Nucleus accumbens (tissue), 56 donors: ENCODE results near the gene CERS3.
"Not testable (repeated sequence)": the region's sequence is repeated elsewhere in the genome, so short reads cannot be mapped to it uniquely, and the experiment has no call there.

Source experiments
- DNase-seq, 56 donors: peaks; one replicate each; lab custom pipeline; 2025; lab: John Stamatoyannopoulos, UW

CERS3 gene

DNA sequence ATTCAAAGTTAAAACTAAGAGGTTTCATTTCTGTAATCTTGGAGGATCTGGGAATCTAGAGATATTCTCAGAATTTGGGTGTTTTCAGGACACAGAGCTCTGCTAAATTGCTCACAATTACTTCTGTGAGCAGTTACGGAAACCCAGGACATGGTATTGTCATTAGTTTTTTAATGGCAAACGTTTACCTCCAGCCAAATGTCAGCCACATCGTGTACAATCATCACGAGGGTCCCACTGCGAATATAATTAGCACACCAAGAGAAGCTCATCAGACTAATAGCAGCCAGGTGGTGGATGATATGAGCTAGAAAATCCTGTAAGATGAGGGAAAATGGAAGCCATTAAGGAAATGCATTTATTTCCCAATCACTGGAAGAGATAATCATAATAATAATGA, 56.0 kb downstream of the CERS3 start:
- no peak for DNase-seq

DNA sequence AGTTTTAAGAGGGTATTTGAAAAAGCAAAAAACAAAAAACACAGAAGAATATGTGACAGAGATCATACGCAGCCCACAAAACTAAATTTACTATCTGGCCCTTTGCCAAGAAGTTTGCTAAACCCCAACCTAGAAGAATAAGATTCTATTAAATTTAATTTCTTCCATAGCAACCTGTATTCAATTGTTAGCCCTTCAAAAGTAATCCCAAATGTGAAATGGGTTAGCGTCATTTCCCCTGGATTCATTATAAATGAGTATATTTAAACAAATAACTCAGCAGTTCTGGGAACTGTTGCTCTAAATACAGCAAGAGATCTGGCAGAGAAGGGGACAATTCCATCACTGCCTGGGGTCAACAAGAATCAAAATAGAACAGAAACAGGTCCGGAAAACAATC, 56.8 kb downstream of the CERS3 start:
- no peak for DNase-seq

DNA sequence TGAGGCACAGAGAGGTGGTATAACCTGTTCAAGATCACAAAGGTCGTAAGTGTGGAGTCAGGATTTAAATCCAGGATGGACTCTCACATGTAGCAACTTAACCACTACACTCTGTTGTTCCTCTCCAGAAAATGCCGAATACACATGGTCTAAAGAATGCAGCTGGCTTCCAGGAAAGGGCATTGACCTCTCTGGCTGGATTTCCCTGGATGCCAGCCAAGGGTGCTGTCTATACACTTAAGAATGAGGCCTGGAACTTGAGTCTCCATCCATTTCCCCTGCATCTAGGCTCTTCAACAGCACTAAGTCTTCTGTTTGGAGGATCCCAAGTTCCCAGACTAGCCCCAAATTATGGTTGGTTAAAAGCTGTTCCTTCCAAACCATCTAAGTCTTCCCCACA, 60.5 kb downstream of the CERS3 start:
- no peak for DNase-seq

DNA sequence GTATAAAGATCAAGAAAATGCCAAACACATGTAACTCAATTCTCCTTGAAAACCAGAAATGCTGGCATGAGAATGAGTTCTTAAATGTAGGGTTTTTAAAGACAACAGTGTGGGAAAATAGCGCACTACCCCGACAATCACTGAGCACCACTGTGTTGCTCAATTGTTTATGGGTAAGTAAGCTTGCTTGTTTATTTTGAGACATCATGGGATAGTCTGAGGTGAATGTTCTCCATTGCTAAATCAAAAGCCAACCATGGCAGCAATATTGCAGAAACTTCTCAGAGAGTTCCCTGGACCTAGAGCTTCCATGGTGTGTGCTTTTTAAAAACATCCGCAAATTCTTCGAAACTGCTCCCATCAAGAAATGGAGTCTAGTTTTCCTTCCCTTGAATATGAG, 62.7 kb downstream of the CERS3 start:
- no peak for DNase-seq

DNA sequence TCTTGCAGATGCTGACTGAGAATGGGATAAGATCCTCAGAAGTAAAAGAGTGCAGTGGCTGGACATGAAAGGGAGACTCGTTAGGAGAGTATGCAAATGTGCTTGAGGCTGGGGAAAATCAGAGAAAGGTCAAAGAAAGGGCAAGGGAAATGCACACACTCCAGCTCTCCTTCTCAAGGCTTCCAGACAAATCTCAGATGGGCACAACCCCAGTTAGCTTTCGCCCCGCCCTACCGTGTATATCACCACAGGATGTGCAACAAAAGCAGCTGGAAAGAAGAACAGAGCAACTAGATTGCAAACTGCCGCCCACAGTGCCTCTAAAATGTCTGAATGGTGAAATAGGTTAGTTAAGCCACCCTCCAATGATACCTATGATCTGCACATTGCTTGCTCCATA, 63.9 kb downstream of the CERS3 start:
- DNase-seq = no peak

DNA sequence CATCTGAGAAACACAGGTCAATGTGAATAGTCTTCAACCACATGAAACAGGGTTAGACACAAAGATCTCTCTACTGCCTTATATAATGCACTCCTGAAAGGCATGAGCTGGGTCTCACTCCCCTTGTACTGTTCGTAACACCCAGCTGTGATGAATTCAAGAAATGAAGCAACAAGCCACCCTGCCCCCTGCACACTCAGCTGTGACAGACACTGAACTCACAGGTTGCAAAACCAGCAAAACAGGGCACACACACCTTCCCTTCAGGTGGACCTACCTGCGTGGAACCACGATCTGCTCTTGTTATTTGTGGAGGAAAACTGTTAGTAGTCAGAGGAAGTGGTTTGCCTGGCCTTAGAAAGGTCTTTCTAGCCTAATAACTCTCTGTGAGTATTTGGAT, 64.5 kb downstream of the CERS3 start:
- no peak for DNase-seq

DNA sequence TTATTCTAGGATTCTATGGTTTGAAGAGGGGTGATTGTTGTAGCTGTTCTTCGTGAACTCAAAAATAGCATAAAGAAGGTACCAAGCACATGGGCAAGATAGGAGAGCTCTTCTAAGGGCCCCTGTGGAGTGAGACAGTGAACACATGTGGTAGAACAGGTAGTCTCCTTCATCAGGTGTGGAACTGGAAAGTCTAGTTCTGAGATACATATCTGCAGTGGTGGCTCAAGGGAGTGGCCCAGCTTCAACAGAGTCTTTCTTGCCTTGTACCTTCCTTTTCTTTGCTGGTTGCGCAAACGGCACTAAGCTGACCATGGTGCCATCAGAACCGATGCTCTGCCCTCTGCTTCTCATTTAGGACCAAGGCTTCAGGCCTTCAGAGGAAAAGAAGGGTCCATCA, 65.2 kb downstream of the CERS3 start:
- no peak for DNase-seq

DNA sequence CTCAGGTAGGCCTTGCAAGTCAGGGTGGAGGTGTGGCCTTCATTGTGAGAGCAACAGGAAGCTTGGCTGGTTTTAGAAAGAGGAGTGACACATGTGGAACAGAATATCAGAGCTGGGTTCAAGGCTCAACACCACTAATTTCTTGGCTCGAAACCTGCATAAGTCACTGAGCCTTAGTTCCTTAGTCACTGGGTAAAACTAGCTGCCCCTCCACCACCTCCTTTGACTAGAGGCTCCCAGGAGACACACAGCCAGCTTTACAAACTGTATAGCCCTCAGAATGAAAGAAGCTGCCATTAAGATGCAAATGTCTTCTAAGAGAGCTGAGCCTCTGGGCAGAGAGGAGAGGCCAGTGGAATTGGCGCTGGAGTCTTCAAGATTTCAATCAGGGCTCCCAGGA, 67.7 kb downstream of the CERS3 start:
- DNase-seq = no peak

DNA sequence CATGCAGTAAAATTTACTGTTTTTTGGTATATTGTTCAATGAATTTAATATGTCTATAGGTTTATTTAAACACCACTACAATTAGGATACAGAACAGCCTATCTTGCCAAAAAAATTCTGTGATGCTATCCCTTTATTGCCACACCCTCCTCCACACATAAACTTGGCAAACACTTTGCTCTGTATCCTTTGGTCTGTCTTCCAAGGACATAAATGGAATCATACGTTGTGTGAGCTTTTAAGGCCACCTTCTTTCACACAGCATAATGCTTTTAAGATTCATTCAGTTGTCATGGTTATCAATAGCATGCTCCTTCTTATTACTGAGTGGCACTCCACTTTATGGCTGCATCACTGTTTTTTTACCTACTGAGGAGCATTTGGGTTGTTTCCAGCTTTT, 71.5 kb downstream of the CERS3 start:
- DNase-seq = no peak

DNA sequence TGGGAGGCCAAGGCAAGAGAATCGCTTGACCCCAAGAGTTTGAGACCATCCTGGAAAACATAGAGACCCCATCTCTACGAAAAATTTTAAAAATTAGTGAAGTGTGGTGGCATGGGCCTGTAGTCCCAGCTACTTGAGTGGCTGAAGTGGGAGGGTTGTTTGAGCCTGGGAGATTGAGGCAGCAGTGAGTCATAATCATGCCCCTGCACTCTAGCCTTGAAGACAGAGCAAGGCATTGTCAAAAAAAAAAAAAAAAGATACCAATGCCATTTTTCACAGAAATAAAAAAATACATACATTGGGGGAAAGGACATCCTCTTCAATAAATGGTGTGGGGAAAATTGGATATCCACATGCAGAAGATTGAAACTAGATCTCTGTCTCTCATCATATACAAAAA, 74.6 kb downstream of the CERS3 start:
- DNase-seq = no peak

DNA sequence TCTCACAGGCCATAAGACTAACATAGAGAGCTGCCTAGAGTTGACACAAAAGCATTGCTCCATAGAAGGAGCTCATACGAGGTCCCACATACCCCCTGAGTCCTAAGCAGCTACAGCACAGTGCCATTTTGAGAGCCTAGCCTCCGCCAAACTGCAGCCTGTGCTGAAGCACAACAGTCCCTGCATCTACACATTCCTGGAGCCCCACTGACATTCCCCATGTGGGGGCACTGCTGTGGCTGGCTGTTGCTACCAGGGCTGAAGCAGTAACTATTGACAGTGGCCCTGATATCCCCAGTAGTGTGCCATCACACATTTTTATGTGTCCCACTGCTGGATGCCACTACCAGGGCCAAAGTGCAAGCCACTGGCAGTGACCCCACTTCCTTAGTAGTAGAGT, 80.3 kb downstream of the CERS3 start:
- DNase-seq = no peak

DNA sequence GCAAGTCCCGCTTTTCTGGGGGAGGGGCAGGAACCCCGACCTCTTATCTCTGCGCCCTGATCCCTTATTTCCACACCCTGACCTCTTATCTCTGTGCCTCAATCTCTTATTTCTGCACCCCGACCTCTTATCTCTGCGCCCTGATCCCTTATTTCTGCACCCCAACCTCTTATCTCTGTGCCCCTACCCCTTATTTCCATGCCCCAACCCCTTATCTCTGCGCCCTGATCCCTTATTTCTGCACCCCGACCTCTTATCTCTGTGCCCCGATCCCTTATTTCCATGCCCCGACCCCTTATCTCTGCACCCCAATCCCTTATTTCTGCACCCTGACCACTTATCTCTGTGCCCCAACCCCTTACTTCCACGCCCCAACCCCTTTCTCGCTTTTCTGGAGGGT, 87.7 kb downstream of the CERS3 start:
- not testable (repeated sequence) for DNase-seq

DNA sequence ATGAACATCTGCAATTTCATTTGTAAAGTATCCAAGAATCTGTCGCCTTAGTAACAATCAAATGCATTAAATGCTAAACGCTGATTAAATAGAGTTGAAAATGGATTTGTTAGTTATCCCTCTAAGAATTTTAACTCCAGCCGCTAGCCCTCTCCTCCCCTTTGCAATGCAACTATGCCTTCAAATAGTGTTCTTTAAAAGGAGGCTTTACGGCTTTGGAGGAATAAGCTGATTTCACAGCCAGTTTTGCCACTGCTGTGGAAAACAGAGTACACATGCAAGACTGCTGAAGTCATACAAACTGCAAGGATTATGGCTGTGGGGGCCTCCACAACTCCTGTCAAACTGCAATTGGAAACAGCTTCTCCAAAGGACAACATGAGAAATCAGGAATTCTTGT, 89.2 kb downstream of the CERS3 start:
- DNase-seq = no peak

DNA sequence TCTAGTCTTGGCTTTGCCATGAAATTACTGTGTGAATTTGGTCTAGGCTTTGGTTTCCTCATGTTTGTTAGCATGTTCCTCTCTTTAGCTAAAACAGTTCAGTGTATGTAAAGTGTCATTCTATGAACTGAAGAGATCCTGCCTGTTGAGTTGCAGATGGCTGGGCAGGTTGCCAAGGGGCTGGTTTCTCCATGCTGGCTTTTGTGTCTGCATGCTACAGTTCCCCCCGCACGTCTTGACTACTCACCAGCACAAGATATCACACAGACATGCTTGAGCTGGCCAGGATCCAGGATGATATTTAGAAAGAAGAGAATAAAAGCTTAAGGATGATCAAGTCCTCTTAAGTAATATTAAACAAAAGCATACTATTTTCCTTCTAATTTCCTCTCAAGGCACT, 90.2 kb downstream of the CERS3 start:
- peak in 33 of 56 donors; percentile 2 to 79 (median 20) for DNase-seq

DNA sequence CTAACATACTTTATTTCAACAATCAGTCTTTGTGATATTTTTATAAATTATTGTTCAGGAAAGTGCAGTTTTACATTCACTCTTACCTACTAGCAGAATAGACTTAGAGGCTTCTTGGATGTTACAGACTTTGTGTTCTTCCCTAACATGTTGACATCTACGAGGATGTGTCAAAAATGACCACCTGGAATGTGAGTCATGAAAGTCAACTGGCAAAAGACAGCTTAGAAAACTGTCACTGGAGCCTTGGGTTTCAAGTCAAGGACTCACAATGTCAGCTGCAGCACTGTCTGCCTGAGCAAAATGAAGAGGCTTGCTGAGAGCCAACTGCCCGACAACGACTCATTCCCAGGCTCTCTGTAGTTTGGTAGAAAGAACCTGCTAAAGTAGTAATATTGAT, 91.5 kb downstream of the CERS3 start:
- DNase-seq = no peak

DNA sequence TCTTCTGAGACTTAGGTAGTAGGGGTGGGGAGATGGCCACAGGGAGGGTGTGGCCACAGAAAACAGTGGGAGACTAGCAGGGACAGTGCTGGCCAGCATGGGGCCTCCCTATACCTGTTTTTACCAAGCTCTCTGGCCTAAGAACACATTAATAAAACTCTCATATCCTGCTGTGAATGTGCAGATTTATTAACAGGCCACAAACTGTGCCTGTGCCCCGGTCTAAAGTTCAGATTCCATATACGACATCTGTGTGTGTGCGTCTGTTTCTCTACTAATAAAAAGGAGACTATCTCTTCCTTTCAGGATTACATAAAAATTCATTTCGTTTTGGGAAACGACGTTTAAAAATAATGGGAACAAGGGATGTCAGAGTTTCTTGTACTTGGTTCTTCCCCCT, 94.2 kb downstream of the CERS3 start:
- no peak for DNase-seq

DNA sequence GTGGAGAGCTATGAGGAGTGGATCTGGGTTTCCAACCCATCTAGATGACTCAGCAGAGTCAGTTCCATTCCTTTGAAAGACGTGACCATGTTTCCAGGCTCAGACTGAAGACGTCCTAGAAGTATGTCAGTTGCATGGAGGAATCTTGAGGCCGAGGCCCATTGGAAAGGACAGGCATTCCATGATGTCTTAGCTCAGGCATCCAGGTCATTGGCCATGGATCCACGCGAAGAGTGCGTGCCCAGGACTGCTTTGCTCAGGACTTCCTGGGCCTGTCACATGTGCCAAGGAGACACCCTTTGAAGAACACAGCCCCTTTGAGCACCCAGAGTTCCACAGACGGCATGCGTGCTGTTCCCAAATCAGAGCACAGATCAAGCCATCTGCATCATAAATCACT, 94.7 kb downstream of the CERS3 start:
- no peak for DNase-seq

DNA sequence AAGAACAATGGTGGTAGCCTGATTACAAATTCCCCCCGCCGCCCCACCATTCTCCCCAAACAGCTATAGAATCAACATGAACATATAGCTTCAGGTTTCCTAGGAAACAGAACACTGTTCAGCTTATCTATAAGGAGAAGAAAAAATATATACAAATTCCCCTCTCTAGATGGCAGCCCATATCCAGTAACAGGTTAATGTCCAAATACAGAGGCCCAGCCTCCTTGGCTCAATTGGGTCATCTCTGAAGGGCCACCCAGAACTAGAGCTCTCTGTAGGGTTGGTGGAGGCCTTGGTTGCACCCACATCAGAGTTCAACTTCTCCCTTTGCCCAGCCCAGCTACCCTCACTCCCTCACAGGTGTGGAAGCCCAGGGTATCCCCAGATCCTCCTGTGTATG, 95.4 kb downstream of the CERS3 start:
- no peak for DNase-seq

DNA sequence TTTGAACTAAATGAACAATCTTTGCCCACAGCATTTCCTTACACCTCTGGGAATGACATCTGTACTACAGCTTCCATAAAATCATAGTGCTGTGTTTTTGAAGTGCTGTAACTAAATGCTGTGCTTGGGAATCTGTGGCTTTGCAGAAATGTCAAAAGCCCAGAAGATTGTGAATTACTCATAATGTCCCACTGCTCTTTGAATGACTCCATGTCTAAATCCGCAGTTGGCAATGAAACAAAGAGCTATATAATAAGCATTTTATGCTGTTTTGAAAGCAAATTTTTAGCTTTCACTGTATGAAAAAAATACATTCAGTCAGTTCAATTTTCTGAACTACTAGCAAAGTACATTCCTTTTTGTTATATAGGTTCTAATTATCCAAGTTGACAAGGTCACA, 98.3 kb downstream of the CERS3 start:
- no peak for DNase-seq

DNA sequence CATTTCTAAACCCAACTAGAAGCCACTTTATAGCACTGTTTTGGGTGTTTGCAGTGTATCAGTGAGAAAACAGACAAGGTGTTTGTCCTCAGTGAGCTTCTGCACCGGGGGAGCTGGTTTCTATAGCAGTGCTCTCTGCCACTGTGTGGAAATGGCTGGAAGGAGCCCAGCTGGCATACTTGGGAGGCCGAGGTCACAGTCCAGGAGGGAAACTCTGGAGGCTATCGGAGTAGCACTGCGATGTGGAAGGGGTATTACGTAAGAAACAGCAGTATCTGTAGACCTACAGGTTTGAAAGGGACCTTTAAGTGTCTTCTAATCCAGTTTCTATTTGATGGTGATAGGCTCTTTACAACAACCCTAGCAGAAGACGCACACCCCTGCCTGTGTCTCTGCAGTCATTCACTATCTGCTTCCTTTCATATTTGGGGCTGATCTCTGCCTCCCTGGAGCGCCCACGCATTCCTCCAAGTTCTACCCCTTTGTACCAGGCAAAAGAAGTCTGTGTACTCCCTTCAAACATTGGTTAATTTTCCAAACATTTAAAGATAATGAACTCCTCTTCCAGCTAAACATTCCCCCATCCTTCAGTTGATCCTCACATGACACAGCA, 99.5 kb downstream of the CERS3 start:
- DNase-seq = no peak

DNA sequence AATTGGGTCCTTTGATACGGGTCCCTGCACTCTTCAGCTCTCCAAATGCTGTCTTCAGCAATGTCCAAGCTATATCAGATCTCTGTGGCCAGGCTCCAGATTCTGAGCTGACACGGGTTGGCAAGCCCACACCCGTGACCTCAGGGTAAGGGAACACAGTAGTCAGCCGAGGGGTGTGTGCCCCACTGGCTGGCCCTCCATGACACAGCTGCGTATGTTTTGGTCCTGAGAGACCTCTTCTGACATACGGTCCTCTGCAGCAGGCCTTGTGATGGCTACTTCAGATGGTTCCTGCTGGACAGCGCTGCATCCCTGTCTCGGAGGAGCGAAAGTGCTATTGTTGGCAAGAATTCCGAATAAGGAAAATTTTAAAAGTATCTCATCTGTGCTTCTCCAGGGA, 101.8 kb downstream of the CERS3 start:
- DNase-seq = no peak

DNA sequence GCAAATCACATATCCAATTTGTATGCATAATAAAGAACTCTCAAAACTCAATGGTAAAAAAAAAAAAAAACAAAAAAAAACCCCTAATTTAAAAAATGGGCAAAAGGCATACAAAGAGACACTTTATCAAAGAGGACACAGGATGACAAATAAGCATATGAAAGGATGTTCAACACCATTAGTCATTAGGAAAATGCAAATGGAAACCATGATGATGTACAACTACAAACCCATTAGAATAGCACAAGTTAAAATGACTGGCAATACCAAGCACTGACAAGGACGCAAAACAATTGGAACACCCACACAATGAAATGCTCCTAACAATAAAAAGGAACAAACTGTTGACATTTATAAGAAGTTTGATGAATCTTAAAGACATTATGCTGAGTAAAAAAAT, 123.6 kb downstream of the CERS3 start:
- no peak for DNase-seq

DNA sequence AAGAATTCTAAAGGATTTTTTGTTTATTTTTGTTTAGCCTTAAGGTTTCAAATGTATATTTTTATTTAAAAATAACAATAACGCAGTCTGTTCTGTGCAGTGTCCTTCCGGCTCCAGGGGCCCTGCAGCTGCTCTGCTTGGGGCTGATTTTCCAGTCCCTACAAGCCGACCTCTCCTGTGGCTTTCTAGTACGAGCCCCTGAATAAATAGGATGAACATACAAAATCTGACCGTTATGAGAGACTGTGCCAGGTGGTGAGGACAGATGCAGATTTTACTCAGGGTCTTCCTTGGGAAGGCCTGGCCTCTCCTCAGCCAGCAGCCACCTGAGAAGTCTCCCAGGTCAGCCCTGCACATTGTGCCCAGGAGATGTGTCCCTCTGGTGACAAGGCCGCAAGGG, 127.8 kb downstream of the CERS3 start:
- no peak for DNase-seq
